Activated naive CD4-positive, alpha-beta T cell treated with anti-CD3 and anti-CD28 coated beads for 36 hours (primary cell): Measurements from ENCODE around the gene CLIC1. TPM values are rescaled to one million over a fixed set of nuclear protein-coding genes. Genes with fewer than 3 reads are reported as not detected.

Experiments used
- CTCF ChIA-PET: fragments of 350-600 bp; sonication (Branson Sonifier 250); formaldehyde crosslinking; loops from one replicate; lab custom pipeline; 2021; ENCODE audit warnings: antibody characterized with exemption; lab: Charles Lee
- DNase-seq: peaks from one replicate; pipeline ENCODE4 v3.0.0-alpha.2; 2020
- H3K27ac Mint-ChIP-seq: one replicate; pipeline ENCODE4 v1.8.0; 2021; ENCODE audit warnings: mild to moderate bottlenecking, mixed read lengths
- H3K27me3 Mint-ChIP-seq: one replicate; pipeline ENCODE4 v1.8.0; 2021; ENCODE audit warnings: low read depth, mixed read lengths
- H3K36me3 Mint-ChIP-seq: one replicate; pipeline ENCODE4 v1.8.0; 2021; ENCODE audit warnings: low read depth, mixed read lengths
- H3K4me1 Mint-ChIP-seq: one replicate; pipeline ENCODE4 v1.8.0; 2021; ENCODE audit warnings: low read depth, mixed read lengths
- H3K4me3 Mint-ChIP-seq: one replicate; pipeline ENCODE4 v1.8.0; 2021; ENCODE audit warnings: mild to moderate bottlenecking, moderate library complexity, mixed read lengths
- H3K9me3 Mint-ChIP-seq: one replicate; pipeline ENCODE4 v1.8.0; 2021; ENCODE audit warnings: mixed read lengths
- intact Hi-C: fragments of 100-400 bp; cut with micrococcal nuclease; formaldehyde crosslinking; loops from one replicate; pipeline ENCODE4 v1.15.1; 2023
- total RNA-seq, 2 experiments: library from RNA; stranded (reverse); gene quantifications; one replicate each; pipeline ENCODE4 v1.2.3, GENCODE V29; 2021

CLIC1 gene
- total RNA-seq, 2 experiments from 2014 or later = 348 to 353 TPM

DNA sequence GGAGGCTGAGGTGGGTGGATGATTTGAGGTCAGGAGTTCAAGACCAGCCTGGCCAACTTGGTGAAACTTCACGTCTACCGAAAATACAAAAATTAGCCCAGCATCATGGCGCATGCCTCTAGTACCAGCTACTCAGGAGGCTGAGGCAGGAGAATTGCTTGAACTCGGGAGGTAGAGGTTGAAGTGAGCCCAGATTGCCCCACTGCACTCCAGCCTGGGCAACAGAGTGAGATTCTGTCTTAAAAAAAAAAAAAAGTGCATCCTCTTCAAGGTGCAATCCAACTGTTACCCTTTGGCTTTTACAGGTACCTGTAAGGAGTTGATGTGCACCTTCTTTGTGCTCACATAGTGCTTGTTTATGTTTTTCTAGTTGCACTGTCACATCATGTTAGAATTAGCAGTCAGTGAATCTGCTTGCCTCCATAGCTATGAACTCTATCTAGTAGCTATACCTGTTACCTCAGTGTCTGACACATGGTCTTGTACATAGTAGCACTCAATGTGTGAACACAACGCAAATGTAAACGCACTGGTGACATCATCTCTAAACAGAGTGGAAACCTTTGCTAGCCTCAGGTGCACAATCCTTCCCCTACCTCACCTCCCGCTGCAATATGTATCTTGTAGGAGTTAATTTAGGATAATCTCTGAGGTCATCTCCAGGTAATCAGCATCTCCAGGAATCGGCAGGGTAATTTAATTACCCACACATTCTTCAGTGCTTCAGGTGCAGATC lies 13.1 kb upstream of the CLIC1 start:
- H3K27ac Mint-ChIP-seq = no peak overlapping the region
- no peaks in the 10 kb centered on the region for H3K27me3 Mint-ChIP-seq
- no peak overlapping the region for H3K4me3 Mint-ChIP-seq
- no peaks in the 10 kb centered on the region for H3K9me3 Mint-ChIP-seq
- H3K4me1 Mint-ChIP-seq = no peaks in the 10 kb centered on the region
- DNase-seq = no peak
- CTCF ChIA-PET = interaction anchor here (0.6 to 1.0 kb wide), 2 partner anchors 20 to 1120 kb away, joined by 3 to 4 read pairs; no protein-coding TSS in a partner anchor
- H3K36me3 Mint-ChIP-seq = peaks cover 39% of the 10 kb centered on the region
- intact Hi-C loops = no loop called here

DNA sequence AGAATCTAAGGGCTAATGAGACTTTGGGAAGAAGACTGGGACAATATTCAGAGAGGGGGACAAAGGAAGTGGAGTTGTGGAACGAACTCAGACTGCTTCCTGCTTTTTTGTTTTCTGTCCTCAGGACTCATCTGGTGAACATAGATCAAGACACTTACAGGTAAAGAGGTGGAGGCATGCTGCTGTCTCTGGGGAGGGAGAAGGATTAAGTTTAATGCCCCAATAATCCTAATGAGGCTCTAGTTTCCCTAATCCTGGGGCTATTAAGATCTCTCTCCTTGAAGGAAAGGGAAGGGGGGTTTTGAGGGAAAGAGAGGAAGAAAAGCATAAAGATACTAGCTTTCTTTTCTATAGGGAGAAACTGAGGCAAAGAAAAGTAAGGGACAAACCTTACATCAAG lies 8.1 kb upstream of the CLIC1 start:
- Mint-ChIP-seq H3K4me1 (peaks cover 15% of the 10 kb centered on the region), H3K36me3 (peaks cover 62% of the 10 kb centered on the region), H3K9me3 (no peaks in the 10 kb centered on the region), H3K27ac (no peak overlapping the region), H3K27me3 (no peaks in the 10 kb centered on the region), H3K4me3 (no peak overlapping the region)
- CTCF ChIA-PET = no interaction called here
- DNase-seq = no peak
- intact Hi-C loops = no loop called here

DNA sequence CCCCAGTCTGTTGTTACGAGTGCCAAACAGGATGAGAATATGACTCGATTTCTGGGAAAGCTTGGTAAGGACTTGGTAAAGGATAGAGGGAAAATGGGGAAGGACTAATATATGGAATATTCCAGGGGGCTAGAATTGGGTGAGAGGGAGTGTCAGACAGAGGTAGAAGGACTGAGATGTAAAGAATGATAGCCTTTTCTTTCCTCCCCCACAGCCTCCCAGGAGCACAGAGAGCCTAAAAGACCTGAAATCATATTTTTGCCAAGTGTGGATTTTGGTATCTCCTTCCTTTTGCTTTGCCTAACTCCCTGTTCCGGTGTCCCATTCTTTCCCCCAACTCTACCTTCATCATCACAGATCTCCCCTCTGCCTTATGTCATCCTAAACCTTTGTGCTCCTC lies 6.6 kb upstream of the CLIC1 start:
- CTCF ChIA-PET = interaction anchor here (1.4 kb wide), 1 partner anchor 27 kb away, joined by 3 read pairs; no protein-coding TSS in a partner anchor
- no peaks in the 10 kb centered on the region for H3K27me3 Mint-ChIP-seq
- H3K4me1 Mint-ChIP-seq = peaks cover 30% of the 10 kb centered on the region
- intact Hi-C loops = no loop called here
- H3K27ac Mint-ChIP-seq = no peak overlapping the region
- H3K4me3 Mint-ChIP-seq = no peak overlapping the region
- no peak for DNase-seq
- H3K36me3 Mint-ChIP-seq = peaks cover 57% of the 10 kb centered on the region
- H3K9me3 Mint-ChIP-seq = no peaks in the 10 kb centered on the region

DNA sequence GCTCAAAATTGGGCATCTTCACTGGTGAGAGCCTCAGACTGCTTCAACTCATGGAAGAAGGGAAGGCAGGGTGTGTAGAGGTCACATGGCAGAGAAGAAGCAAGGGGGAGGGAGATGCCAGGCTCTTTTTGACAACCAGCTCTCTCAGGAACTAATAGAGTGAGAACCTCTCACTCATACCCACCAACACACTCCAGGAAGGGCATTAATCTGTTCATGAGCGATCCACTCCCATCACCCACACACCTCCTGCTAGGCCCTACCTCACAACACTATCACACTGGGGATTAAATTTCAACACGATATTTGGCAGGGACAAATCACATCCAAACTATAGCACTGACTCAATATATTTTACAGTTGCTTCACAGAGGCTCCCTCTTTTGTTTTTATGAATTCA lies 5.5 kb upstream of the CLIC1 start:
- DNase-seq = no peak
- intact Hi-C loops = no loop called here
- H3K27me3 Mint-ChIP-seq = no peaks in the 10 kb centered on the region
- H3K9me3 Mint-ChIP-seq = no peaks in the 10 kb centered on the region
- no peak overlapping the region for H3K27ac Mint-ChIP-seq
- peak overlapping the region; percentile 28 for H3K4me3 Mint-ChIP-seq
- peaks cover 41% of the 10 kb centered on the region for H3K4me1 Mint-ChIP-seq
- H3K36me3 Mint-ChIP-seq = peaks cover 50% of the 10 kb centered on the region
- CTCF ChIA-PET = interaction anchor here (2.0 to 2.3 kb wide), 2 partner anchors 28 to 50 kb away, joined by 7 to 11 read pairs; no protein-coding TSS in a partner anchor

DNA sequence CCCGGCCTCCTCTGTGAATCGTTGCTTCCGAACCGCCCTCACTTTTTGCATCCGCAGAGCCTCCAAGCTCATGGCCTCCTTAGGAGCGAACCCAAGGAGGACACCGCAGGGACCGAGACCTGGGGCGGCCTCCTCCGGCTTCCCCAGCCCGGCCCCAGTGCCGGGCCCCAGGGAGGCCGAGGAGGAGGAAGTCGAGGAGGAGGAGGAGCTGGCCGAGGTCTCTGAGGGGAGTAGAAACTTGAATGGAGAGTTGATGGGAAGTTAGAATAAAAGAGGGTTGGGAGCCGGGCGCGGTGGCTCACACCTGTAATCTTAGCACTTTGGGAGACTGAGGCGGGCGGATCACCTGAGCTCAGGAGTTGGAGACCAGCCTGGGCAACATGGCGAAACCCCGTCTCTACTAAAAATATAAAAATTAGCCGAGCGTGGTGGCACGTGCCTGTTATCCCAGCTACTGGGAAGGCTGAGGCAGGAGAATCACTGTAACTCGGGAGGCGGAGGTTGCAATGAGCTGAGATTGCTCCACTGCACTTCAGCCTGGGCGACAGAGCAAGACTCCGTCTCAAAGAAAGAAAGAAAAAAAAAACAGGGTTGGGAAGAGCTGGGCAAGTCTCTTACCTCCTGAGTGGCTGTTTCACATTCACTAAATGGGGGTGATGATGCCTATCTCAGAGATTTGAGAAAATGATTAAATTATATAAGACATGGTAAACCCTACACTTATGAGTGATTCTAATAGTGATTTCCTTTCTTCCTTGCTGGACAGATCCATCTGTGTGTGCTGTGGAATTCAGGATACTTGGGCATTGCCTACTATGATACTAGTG lies 4.3 kb upstream of the CLIC1 start:
- H3K4me1 Mint-ChIP-seq = peaks cover 45% of the 10 kb centered on the region
- H3K36me3 Mint-ChIP-seq = peaks cover 49% of the 10 kb centered on the region
- CTCF ChIA-PET = interaction anchor here (1.0 to 2.3 kb wide), 8 partner anchors 11 to 157 kb away, joined by 3 to 11 read pairs (median 6); partner anchors contain the start of genes LY6G5C and VARS1
- DNase-seq = no peak
- peak overlapping the region; percentile 93 for H3K27ac Mint-ChIP-seq
- intact Hi-C loops = no loop called here
- peak overlapping the region; percentile 95 for H3K4me3 Mint-ChIP-seq
- H3K9me3 Mint-ChIP-seq = no peaks in the 10 kb centered on the region
- H3K27me3 Mint-ChIP-seq = no peaks in the 10 kb centered on the region

DNA sequence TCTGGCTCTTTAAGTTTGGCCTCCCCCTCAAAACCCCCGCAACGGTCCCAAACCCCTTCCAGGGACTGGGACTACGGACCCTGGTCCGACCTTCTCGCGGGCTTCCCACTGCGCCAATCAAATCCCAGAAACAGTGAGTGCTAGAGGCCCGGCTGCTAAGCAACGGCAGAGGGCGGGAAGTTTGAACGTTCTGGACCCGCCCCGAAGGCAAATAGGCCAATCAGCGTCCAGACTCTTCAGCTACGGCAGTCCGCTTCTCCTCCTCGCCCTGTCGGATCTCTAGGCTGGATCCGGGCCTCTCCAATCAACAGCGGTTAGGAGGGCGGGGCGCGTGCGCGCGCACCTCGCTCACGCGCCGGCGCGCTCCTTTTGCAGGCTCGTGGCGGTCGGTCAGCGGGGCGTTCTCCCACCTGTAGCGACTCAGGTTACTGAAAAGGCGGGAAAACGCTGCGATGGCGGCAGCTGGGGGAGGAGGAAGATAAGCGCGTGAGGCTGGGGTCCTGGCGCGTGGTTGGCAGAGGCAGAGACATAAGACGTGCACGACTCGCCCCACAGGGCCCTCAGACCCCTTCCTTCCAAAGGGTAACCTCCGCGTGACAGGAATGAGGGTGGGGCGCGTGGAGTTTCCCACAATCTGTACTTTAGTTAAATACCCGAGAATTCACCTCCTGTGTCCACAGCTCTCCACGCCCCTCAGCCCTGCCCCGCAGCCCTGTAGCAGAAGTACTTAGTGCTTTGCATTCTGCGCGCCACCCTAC lies 3.5 kb upstream of the CLIC1 start, which contains the start of gene MSH5:
Gene MSH5, plus strand, starts transcription at position 367 of the 758 bp plus-strand sequence. CDS start 462 bp downstream, outside the sequence.
- peak; percentile 99 for DNase-seq
- H3K27ac Mint-ChIP-seq = peak within 1 kb of the TSS; percentile 93
- peaks cover 49% of the 10 kb centered on the region for H3K36me3 Mint-ChIP-seq
- H3K4me1 Mint-ChIP-seq = peaks cover 45% of the 10 kb centered on the region
- no peaks in the 10 kb centered on the region for H3K9me3 Mint-ChIP-seq
- peak within 1 kb of the TSS; percentile 95 for H3K4me3 Mint-ChIP-seq
- H3K27me3 Mint-ChIP-seq = no peaks in the 10 kb centered on the region
- intact Hi-C loops = loop anchor here (1.0 to 5.0 kb wide), 12 partner anchors 33 to 1231 kb away; partner anchors contain the start of genes AGPAT1, BAG6, EHMT2 and GPSM3
- CTCF ChIA-PET = interaction anchor here (1.0 to 4.3 kb wide), 11 partner anchors 10 to 158 kb away, joined by 3 to 22 read pairs (median 7); partner anchors contain the start of genes DDAH2, LY6G5C and VARS1

DNA sequence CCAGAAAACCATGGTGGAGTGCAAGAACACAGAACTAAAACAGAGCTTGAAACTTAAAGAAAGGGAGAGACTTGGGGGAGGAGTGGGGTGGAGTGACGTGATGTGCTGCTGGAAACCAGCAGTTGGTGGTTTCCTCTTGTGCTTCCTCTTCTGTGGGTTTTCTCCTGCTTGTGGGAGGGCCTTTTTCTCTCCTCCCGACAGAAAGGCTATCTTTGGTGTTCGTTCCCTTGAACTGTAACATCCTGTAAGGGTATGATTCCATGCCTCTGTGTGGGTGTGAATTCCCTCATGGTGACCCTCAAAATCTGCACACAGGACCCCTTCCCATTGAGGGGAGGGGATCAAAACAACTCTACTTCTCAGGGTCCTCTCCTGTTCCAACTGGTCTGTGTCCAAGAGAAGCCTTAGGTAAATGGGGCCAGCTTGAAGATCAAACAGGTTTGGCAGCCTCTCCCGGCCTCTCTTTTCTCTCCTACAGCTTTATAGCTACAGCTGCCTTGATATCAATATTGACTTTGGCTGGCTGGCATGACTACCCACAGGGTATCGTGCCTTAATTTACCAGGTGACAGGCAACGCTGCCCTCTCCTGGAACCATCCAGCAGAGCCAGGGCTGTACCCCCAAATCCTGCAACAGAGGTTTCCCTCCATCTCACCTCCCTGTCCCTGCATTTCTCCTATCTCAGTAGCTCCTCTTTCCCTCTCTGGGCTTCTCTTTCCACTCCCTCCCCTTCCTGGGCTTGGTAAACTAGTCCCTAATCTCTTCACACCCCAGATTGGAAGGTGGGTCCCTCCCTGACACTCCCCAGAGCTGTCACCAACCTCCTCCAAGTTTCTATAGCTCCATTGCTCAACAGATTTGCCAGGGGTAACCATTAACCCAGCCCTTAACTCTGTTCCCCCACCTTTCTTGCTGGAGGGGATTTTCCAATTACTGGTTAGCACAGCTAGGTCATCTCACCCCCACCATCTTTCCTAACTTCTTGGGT lies 2.0 kb upstream of the CLIC1 start:
- Mint-ChIP-seq H3K9me3 (no peaks in the 10 kb centered on the region), H3K27ac (peak overlapping the region; percentile 93), H3K27me3 (no peaks in the 10 kb centered on the region), H3K4me1 (peaks cover 56% of the 10 kb centered on the region), H3K4me3 (peak overlapping the region; percentile 93), H3K36me3 (peaks cover 55% of the 10 kb centered on the region)
- DNase-seq = peak; percentile 86
- CTCF ChIA-PET = interaction anchor here (0.6 to 4.3 kb wide), 22 partner anchors 10 to 417 kb away, joined by 3 to 22 read pairs (median 4); partner anchors contain the start of genes ABHD16A, BAG6, DDAH2 and LSM2
- intact Hi-C loops = loop anchor here (1.0 to 5.0 kb wide), 15 partner anchors 9 to 1233 kb away; partner anchors contain the start of genes ABHD16A, AGPAT1, DDAH2 and EHMT2

DNA sequence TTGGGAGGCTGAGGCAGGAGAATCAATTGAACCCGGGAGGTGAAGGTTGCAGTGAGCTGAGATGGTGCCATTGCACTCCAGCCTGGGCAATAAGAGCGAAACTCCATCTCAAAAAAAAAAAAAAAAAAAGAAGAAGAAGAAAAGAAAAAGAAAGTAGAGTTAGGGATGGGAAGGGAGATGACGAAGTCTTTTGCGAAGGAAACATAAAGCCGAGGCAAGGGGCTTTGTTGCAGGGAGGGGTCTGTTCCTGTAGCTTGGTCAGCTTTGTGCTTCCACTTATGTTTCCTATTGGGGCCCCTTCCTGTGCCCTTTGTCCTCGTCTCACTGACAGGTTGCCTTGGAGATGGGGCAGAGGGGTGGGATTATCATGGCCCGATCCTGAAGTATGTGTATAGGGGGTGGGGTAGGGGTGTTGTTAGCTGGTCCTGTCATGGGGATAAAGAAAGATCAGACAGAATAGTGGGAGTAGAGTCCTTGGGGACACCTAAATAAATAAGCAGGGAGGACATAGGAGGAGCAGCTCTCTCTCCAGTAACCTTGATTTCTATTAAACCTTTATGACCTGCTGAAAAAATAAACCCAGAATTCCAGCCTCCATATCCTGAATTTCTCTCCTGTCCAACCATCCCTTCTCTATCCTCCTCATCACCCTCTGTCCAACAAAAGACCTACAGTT lies 1.1 kb upstream of the CLIC1 start:
- intact Hi-C loops = loop anchor here (5.0 kb wide), 4 partner anchors 160 to 1105 kb away; partner anchors contain the start of genes EHMT2, GPSM3, PBX2 and PSMB8
- H3K36me3 Mint-ChIP-seq = peaks cover 50% of the 10 kb centered on the region
- peak overlapping the region; percentile 93 for H3K4me3 Mint-ChIP-seq
- H3K27ac Mint-ChIP-seq = peak overlapping the region; percentile 93
- DNase-seq = peak; percentile 53
- H3K9me3 Mint-ChIP-seq = no peaks in the 10 kb centered on the region
- H3K27me3 Mint-ChIP-seq = no peaks in the 10 kb centered on the region
- H3K4me1 Mint-ChIP-seq = peaks cover 59% of the 10 kb centered on the region
- CTCF ChIA-PET = interaction anchor here (0.6 to 4.3 kb wide), 17 partner anchors 9 to 418 kb away, joined by 3 to 22 read pairs (median 3); partner anchors contain the start of genes BAG6, DDAH2, LY6G5C and LY6G6F

DNA sequence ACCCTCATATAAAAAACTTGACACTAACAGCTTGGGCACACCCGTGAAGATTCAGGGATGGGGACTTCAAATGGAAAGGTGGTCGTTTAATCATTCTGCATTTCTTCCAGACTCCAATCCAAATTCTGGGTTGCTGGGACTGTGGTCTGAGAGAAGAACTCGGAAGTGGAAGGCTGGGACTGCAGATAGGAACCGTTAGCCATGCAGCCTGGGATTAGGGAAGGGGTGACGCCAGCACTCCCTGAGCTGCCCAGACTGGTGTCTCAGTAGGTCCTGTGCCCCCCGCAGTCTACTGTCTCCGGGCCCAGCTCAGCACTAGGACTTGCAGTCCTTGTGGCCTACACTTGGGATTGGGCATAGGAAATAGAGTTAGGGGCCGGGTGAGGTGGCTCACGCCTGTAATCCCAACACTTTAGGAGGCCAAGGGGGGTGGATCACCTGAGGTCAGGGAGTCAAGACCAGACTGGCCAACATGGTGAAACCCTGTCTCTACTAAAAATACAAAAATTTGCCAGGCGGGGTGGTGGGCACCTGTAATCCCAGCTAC lies 511 bp upstream of the CLIC1 start:
- intact Hi-C loops = loop anchor here (5.0 kb wide), 4 partner anchors 160 to 1105 kb away; partner anchors contain the start of genes EHMT2, GPSM3, PBX2 and PSMB8
- Mint-ChIP-seq H3K4me3 (peak overlapping the region; percentile 93), H3K9me3 (no peaks in the 10 kb centered on the region), H3K36me3 (peaks cover 51% of the 10 kb centered on the region), H3K27ac (peak overlapping the region; percentile 93), H3K4me1 (peaks cover 58% of the 10 kb centered on the region), H3K27me3 (no peaks in the 10 kb centered on the region)
- CTCF ChIA-PET = interaction anchor here (0.7 to 4.3 kb wide), 6 partner anchors 8 to 139 kb away, joined by 3 to 22 read pairs (median 6); partner anchors contain the start of gene DDAH2
- DNase-seq = no peak
